HG03520 (cell line): ENCODE results near the gene HTR3B.
"Not testable (repeated sequence)": the region's sequence is repeated elsewhere in the genome, so short reads cannot be mapped to it uniquely, and the experiment has no call there.

Experiments used
- ATAC-seq: cut with Tn5 transposase; IDR thresholded peaks from one replicate; pipeline ENCODE4 v1.9.1; 2021; ENCODE audit warnings: mild to moderate bottlenecking, moderate library complexity; ENCODE audit not compliant: unreplicated experiment

The HTR3B gene

GRCh38 chr11:113884361-113884836 is 20.2 kb upstream of the HTR3B start:
- ATAC-seq = no peak

GRCh38 chr11:113885897-113886296 is 18.7 kb upstream of the HTR3B start:
- no peak for ATAC-seq

GRCh38 chr11:113888848-113889247 is 15.7 kb upstream of the HTR3B start:
- no peak for ATAC-seq

DNA sequence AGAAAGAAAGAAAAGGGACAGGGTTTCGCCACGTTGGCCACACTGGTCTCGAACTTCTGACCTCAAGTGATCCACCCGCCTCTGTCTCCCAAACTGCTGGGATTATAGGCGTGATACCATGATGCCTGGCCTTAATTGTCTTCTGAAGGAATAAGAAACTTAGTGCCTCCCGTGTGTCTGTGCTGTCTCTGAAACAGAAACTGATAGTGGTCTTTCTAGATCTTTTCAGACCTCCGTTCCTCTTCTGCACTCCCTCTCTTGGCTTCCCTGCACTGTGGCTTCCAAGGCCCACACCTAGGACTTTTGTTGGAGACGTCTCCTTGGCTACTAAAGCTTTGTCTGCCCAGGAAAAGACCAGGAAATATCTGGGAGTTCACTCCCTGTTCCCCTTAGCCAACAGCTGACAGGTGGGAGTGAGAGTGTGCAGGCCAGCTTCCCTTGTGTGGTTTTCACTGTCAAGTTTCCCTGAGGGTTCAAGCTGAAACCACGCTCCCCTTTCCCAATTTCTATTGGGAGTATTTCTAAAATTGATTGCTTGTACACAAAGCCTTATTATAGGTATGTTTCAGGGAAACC is 10.1 kb upstream of the HTR3B start:
- ATAC-seq = no peak

- ATAC-seq = no peak
Observed at GRCh38 chr11:113895367-113896155, 9.0 kb upstream of the HTR3B start.

DNA sequence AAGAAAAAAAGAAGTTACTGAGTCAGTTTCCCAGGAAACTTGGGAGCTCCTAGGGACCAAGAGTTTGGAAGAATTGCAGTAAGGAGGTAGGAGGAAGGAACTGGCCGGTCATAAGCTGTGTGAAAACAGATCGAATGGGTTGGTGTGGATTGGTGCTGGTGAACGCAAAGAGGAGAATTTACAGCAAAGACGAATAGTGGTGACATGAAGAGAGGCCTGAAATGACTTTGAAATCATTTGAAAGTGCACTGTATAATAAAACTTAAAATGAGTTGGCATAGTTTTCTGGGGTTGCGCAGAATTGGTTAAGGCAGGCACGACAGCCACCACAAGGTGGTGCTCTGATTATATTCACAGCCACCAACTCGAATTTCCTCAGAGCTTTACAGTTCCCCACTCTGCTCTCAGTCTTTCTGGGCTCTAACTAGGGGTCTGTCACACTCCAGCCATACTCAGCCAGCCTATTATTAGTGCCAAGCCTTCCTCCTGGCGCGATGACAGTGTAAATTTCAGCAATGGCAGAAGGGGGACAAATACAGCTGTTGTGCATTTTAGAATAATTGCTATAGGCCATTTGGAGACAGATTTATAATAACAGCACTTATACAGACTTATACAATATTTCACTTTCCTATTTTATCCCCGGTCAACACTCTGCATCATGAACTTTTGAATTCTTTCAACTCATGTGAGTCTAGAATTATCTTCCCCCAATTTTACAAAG is 8.3 kb upstream of the HTR3B start:
- ATAC-seq = no peak

- ATAC-seq = no peak
Observed at GRCh38 chr11:113901141-113901540, 3.5 kb upstream of the HTR3B start.

DNA sequence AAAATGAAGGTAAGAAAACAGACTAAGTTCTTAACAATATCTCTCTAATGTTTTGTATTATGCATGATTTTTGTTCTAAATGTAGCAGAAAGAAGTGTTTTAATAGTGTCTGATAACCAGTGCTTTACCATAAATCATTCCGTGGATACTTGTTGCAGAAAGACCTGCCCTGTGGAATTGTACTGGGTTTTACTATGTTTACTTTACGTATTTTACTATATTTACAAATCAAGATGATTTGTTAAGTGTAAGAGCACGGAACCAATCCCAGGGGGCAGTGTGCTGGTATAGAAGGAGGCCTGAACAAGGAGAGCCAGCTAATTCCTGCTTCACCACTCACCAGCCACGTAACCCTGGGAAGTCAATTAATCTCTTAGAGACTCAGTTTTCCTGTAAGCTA is 1.4 kb downstream of the HTR3B start:
- ATAC-seq = no peak

DNA sequence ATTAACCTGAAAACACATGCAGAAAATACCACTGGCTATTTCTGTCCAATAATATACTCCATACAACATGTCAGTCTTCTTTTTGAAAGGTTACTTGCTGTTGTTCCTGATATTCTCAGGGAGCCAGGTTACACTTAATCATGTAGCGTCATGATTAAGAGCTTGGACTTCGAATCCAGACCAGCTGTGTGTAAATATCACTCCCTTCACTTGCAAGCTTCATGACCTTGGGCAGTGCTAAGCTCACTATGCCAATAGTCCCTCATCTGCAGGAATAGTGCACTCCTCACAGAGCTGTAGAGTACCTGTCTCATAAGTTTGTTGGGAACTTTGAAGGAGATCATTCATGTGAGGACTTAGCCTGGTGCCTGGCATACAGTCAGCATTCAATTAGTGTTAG is 1.9 kb downstream of the HTR3B start:
- ATAC-seq = no peak

- no peak for ATAC-seq
Observed at GRCh38 chr11:113907152-113907551, 2.6 kb downstream of the HTR3B start.

DNA sequence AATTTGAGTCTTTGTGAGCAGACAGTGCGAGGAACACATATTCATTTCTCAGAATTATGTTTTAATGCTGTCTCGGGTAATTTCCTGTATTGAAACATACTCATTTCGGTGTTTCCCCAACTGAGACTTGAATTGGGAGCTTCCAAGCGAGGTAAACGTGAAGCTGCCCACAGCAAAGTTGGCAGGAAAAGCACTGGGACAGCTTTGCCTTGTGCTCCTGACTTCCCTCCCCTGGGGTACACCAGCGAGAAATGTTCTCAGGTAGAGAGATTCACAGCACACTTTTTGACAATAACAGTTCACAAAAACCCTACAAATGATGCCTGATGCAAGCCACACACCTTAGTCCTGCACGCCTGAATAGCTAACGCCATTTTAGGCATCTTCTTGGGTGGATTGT is 3.1 kb downstream of the HTR3B start:
- no peak for ATAC-seq

- ATAC-seq = no peak
Observed at GRCh38 chr11:113908098-113908497, 3.5 kb downstream of the HTR3B start.

DNA sequence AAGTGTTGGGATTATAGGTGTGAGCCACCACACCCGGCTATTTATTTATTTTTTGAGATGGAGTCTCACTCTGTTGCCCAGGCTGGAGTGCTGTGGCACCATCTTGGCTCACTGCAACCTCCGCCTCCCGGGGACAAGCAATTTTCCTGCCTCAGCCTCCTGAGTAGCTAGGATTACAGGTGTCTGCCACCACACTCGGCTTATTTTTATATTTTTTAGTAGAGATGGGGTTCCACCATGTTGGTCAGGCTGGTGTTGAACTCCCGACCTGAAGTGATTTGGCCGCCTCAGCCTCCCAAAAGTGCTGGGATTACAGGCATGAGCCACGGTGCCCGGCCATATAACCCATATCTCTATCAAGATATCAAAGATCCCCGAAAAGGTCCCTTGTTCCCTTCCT is 6.9 kb downstream of the HTR3B start:
- not testable (repeated sequence) for ATAC-seq

DNA sequence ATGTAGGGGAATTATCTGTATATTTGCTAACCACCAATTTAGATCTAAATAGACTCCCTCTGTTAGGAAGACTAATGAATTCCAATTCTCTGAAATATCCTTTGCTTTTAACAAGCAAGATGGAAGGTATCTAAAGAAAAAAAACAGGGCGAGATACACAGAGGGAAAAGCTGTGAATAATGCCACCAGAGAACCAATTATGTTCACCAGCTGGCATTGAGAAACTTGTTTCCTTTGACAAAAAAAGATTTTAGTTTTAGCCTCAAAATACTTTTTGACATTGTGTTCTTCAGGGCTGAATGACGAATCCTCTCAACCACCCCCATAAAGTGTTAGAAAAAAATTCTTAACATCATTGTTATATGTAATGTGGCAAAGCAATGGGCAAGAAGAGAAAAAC is 19.0 kb downstream of the HTR3B start:
- ATAC-seq = no peak

GRCh38 chr11:113926273-113927197 is 21.9 kb downstream of the HTR3B start:
- no peak for ATAC-seq

- no peak for ATAC-seq
Observed at GRCh38 chr11:113928311-113928710, 23.7 kb downstream of the HTR3B start.

GRCh38 chr11:113932788-113933187 is 28.2 kb downstream of the HTR3B start:
- no peak for ATAC-seq

GRCh38 chr11:113934193-113934592 is 29.6 kb downstream of the HTR3B start:
- not testable (repeated sequence) for ATAC-seq

DNA sequence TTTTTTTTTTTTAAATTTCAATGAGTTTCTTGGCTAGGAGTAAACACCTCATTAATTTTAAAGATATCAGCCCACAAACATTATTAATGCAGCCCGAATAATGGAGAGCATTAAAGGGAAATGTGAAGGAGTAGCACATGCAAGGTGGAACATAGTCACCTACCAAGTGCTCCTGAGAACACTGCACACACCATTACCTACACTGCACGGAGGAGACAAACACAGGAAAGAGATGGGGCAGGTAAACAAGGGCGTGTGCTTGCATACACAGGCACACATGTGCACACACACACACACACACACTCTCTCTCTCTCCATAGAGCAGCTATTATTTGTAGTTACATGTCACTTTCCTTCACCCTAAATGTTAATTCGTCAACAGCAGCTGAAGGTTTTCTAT is 30.2 kb downstream of the HTR3B start:
- ATAC-seq = no peak

DNA sequence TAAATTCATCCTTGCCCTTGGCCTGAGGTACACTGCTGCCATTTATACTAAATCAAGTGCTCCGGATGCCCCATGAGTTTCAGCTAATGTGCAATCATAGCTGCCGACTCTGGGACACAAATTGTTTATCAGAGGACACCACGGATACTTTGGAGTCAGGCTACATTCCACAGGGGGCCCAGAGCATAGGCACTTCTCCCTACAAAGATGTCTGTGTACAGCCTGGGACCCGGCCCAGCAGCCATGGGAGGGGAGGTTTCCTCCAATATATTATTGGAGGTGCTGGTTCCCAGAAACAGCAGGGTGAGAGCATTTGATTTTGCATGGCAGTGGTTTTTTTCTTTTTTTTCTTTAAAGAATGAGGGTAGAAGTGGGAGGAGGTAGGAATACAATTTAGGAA is 31.3 kb downstream of the HTR3B start:
- ATAC-seq = no peak

DNA sequence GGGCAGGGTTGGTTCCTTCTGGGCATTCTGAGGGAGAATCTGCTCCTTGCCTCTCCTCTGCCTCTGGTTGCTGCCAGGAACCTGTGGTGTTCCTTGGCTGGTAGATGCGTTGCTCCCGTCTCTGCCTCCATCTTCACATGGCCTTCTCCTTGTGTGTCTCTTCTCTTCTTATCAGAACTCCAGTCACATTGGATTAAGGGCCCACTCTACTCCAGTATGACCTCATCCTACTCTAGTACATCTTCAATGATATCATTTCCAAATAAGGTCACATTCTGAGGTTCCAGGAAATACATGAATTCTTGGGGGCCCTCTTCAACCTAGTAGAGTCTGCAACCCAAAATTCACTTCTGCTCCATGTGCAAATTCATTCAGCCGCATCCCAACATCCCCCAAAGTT is 33.3 kb downstream of the HTR3B start:
- no peak for ATAC-seq
